Vagina (tissue), 2 donors: ENCODE results near the gene OSBPL10. TPM values are rescaled to one million over a fixed set of nuclear protein-coding genes. Genes with fewer than 3 reads are reported as not detected.

ENCODE experiments used
- DNase-seq, 2 donors: peaks; one replicate each; pipeline ENCODE4 v3.0.0-alpha.2; 2017; ENCODE audit errors: extremely low spot score in 2 of 2
- H3K27ac ChIP-seq: fragments of 200-600 bp; sonication (generic); one replicate; pipeline ENCODE4 v1.5.1; 2019
- H3K27me3 ChIP-seq: fragments of 200-600 bp; sonication (generic); one replicate; pipeline ENCODE4 v1.5.1; 2019
- H3K36me3 ChIP-seq, 2 donors: fragments of 200-600 bp; sonication (generic); one replicate each; pipeline ENCODE4 v1.5.1; 2017 to 2019
- H3K4me1 ChIP-seq: fragments of 200-600 bp; sonication (generic); one replicate; pipeline ENCODE4 v1.5.1; 2019
- H3K4me3 ChIP-seq, 2 donors: fragments of 200-600 bp; sonication (generic); 1 replicate in 1 of 2; 2 replicates in 1 of 2; pipeline ENCODE4 v1.5.1; 2016 to 2019
- H3K9me3 ChIP-seq: fragments of 200-600 bp; sonication (generic); one replicate; pipeline ENCODE4 v1.5.1; 2019
- POLR2A ChIP-seq, 2 donors: fragments of 450-650 bp; IDR thresholded peaks; one replicate each; pipeline ENCODE4 v1.6.1; 2017; ENCODE audit warnings: antibody characterized with exemption in 2 of 2, mild to moderate bottlenecking in 2 of 2, moderate library complexity in 2 of 2
- POLR2AphosphoS5 ChIP-seq, 2 donors: sonication (generic); formaldehyde crosslinking; IDR thresholded peaks; one replicate each; pipeline ENCODE4 v1.9.0; 2017; ENCODE audit warnings: antibody characterized with exemption in 2 of 2, mild to moderate bottlenecking in 2 of 2, low read depth in 1 of 2; ENCODE audit not compliant: insufficient read depth in 1 of 2
- intact Hi-C: fragments of 100-400 bp; cut with DNase I; formaldehyde crosslinking; loops from one replicate; pipeline ENCODE4 v1.15.1; 2023
- total RNA-seq: library from RNA; depleted of rRNA; stranded (reverse); fragments of >200 nt; gene quantifications from one replicate; pipeline ENCODE4 v1.2.3, GENCODE V29; 2016
- TF ChIP-seq, protein P1 (sequence below), 3 experiments: fragments of 450-650 bp in 2 of 3; fragments of 200-600 bp in 1 of 3; sonication (generic) in 1 of 3; IDR thresholded peaks; one replicate each; pipeline ENCODE4 v1.5.1; 2017 to 2019; ENCODE audit warnings: antibody characterized with exemption in 3 of 3, mild to moderate bottlenecking in 2 of 3, moderate library complexity in 2 of 3

OSBPL10 gene
- total RNA-seq, 1 donor from 2014 or later: 33.9 TPM

DNA sequence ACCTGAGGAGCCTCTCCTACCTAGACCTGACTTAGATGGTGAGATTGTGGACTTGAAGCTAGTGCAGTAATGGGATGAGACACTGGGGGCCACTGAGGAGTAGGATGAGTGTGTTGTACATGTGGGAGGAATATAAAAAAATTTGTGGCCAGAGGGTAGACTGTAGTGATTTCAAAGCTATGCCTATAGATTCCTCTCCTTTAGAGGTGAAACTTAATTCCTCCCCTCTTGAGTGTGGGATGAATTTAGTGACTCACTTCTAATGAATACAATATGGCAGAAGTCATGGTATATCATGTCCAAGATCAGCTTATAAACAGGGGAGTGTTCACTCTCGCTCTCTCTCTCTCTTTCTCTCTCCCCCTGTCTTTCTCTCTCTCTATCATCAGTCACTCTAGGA lies 7.2 kb upstream of the OSBPL10 start:
- H3K4me3 ChIP-seq: no peak overlapping the region
- intact Hi-C loops: no loop called here
- H3K9me3 ChIP-seq: no peaks in the 10 kb centered on the region
- H3K27ac ChIP-seq: no peak overlapping the region
- no peaks in the 10 kb centered on the region for H3K27me3 ChIP-seq
- TF ChIP-seq, protein P1, sequence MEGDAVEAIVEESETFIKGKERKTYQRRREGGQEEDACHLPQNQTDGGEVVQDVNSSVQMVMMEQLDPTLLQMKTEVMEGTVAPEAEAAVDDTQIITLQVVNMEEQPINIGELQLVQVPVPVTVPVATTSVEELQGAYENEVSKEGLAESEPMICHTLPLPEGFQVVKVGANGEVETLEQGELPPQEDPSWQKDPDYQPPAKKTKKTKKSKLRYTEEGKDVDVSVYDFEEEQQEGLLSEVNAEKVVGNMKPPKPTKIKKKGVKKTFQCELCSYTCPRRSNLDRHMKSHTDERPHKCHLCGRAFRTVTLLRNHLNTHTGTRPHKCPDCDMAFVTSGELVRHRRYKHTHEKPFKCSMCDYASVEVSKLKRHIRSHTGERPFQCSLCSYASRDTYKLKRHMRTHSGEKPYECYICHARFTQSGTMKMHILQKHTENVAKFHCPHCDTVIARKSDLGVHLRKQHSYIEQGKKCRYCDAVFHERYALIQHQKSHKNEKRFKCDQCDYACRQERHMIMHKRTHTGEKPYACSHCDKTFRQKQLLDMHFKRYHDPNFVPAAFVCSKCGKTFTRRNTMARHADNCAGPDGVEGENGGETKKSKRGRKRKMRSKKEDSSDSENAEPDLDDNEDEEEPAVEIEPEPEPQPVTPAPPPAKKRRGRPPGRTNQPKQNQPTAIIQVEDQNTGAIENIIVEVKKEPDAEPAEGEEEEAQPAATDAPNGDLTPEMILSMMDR (IDR thresholded peaks at IDR 0.05): no peak
- TF ChIP-seq POLR2A (IDR thresholded peaks at IDR 0.05) (no peak), POLR2AphosphoS5 (IDR thresholded peaks at IDR 0.05; ENCODE audit: insufficient read depth in 1 of 2, low read depth in 1 of 2) (no peak)
- H3K4me1 ChIP-seq: no peaks in the 10 kb centered on the region
- H3K36me3 ChIP-seq: no peaks in the 10 kb centered on the region
- no peak for DNase-seq

DNA sequence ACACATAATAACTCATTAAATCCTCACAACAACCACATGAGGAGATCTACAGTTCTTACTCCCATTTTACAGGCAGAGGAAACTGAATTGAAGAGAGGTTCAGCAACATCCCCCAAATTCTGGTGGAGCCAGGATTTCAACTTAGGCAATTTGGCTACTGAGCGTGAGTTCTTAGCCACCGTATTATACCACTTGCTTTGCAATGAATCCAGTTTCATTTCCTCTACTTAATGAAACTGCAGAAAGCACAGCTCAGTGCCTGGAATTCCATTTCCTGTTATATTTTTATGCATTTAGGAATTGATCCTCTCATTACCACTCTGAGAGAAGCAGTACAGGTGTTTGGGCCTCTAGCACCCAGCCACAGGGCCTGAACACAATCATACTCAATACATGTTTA lies 4.8 kb upstream of the OSBPL10 start:
- intact Hi-C loops: no loop called here
- TF ChIP-seq POLR2AphosphoS5 (IDR thresholded peaks at IDR 0.05; ENCODE audit: insufficient read depth in 1 of 2, low read depth in 1 of 2): no peak
- no peak for TF ChIP-seq POLR2A (IDR thresholded peaks at IDR 0.05)
- TF ChIP-seq, protein P1 (IDR thresholded peaks at IDR 0.05): no peak
- Histone ChIP-seq H3K36me3 (no peaks in the 10 kb centered on the region), H3K27me3 (no peaks in the 10 kb centered on the region), H3K4me3 (no peak overlapping the region), H3K27ac (no peak overlapping the region), H3K4me1 (peaks cover 9% of the 10 kb centered on the region), H3K9me3 (no peaks in the 10 kb centered on the region)
- no peak for DNase-seq

DNA sequence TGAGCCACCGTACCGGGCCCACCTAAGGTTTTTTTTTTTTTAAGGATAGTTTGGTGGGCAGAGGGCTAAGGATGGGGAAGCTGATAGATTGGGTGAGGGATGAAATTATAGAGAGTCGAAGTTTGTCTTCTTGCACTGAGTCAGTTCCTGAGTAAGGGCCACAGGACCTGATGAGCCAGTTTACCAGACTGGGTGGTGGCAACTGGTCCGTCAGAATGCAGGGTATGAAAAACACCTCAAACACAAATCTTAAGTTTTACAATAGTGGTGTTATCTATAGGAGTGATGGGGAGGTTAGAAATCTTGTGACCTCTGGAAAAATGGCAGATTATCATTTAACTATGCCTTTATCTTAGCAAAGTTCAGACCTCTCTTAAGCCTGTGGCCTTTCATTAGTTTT lies 3.3 kb upstream of the OSBPL10 start:
- peaks cover 21% of the 10 kb centered on the region for H3K4me1 ChIP-seq
- H3K4me3 ChIP-seq: no peak overlapping the region
- intact Hi-C loops: no loop called here
- H3K9me3 ChIP-seq: no peaks in the 10 kb centered on the region
- no peak overlapping the region for H3K27ac ChIP-seq
- TF ChIP-seq POLR2AphosphoS5 (IDR thresholded peaks at IDR 0.05; ENCODE audit: insufficient read depth in 1 of 2, low read depth in 1 of 2) (peak in 1 of 2 donors; percentile 9), POLR2A (IDR thresholded peaks at IDR 0.05) (no peak)
- DNase-seq: no peak
- no peaks in the 10 kb centered on the region for H3K36me3 ChIP-seq
- H3K27me3 ChIP-seq: no peaks in the 10 kb centered on the region

DNA sequence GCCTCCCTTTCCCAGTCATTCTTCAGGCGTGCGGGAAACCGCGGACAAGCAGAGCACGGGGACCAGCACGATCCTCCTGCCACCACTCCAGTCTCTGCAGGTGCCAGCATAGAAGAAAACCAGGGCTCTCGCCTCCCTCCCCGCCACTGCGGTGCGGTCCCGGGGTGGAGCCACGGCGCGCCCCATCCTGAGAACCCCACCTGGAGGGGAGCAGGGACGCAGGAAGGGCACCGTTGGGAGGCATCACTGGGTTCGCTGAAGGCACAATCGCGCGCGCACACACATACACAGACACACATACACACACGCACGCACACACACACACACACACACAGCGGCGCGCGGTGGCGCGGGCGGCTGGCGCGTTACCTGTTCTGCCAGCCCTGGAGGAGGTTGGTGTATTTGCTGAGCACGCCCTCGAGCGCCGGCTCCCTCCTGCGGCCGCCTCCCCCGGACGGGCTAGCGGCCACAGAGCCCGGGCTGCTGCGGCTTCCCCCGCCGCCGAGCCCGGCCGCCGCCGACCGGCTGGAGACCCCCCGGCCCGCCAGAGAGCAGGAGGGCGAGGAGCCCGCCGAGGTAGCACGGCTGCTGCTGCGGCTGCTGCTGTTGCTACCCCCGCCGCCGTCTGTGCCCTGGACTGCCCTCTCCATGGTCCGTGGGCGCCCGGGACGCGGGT lies 394 bp downstream of the OSBPL10 start:
- H3K27ac ChIP-seq: peak overlapping the region; percentile 90
- peak overlapping the region; percentile 78 to 89 for H3K4me3 ChIP-seq
- DNase-seq: no peak
- H3K36me3 ChIP-seq: no peaks in the 10 kb centered on the region
- H3K4me1 ChIP-seq: peaks cover 22% of the 10 kb centered on the region
- no peaks in the 10 kb centered on the region for H3K27me3 ChIP-seq
- intact Hi-C loops: no loop called here
- no peaks in the 10 kb centered on the region for H3K9me3 ChIP-seq
- peak in 1 of 2 donors; percentile 47 for TF ChIP-seq POLR2AphosphoS5 (IDR thresholded peaks at IDR 0.05; ENCODE audit: insufficient read depth in 1 of 2, low read depth in 1 of 2)
- TF ChIP-seq, protein P1 (IDR thresholded peaks at IDR 0.05): no peak

DNA sequence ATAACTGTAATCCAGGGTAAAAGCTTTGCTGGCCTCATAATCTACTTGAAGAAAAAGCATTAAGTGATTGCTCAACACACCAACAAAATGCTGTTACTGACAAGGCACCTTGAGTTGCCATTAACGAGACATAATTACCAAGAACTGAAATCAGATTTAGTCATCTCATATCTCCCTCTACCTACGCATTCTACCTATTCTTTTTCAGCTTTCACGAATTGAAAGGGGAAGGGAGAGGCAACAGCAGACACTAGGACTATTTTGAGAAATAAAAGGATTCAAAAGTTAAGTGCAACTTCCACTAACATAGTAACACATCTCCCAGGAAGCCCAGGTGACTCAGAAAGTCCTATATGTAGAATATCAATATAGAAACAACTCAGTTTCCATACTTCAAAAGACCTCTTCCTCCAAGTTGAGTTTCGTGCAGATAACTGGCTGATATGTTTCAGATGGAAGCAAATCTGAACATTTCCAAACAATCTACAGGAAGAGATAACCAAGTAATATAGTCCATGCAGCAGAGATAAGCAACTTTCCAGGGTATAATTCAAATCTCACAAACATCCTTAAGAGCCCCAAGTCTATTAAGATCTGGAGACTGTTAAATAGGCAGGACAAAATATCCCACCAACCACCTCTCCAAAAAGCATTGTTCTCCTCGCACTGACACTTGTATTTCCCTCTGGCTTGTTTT lies 1.9 kb downstream of the OSBPL10 start:
- DNase-seq: no peak
- no peak overlapping the region for H3K27ac ChIP-seq
- no peaks in the 10 kb centered on the region for H3K27me3 ChIP-seq
- TF ChIP-seq, protein P1 (IDR thresholded peaks at IDR 0.05): no peak
- no peak for TF ChIP-seq POLR2A (IDR thresholded peaks at IDR 0.05)
- TF ChIP-seq POLR2AphosphoS5 (IDR thresholded peaks at IDR 0.05; ENCODE audit: insufficient read depth in 1 of 2, low read depth in 1 of 2): no peak
- H3K4me1 ChIP-seq: peaks cover 22% of the 10 kb centered on the region
- intact Hi-C loops: no loop called here
- H3K9me3 ChIP-seq: no peaks in the 10 kb centered on the region
- no peaks in the 10 kb centered on the region for H3K36me3 ChIP-seq
- H3K4me3 ChIP-seq: peak overlapping the region in 1 of 2 donors; percentile 78
